ENCODE measurements around the gene ROR1. TPM values are rescaled to one million over a fixed set of nuclear protein-coding genes. Genes with fewer than 3 reads are reported as not detected.

Gene ROR1
- polyA plus RNA-seq, 6 donors from 2014 or later: 0.36 to 6.2 (median 1.3) TPM

GRCh38 chr1:63971557-63971956 is 197.7 kb downstream of the ROR1 start:
- H3K36me3 Mint-ChIP-seq: no peaks in the 10 kb centered on the region
- no peak for DNase-seq
- no peak overlapping the region for H3K4me3 Mint-ChIP-seq
- H3K27me3 Mint-ChIP-seq: no peaks in the 10 kb centered on the region
- no peak overlapping the region for H3K27ac Mint-ChIP-seq
- no peak for ATAC-seq (ENCODE audit: low read depth in 2 of 2)
- peaks cover 0 to 1% (median 0%) of the 10 kb centered on the region in 7 donors for H3K9me3 Mint-ChIP-seq
- no peaks in the 10 kb centered on the region for H3K4me1 Mint-ChIP-seq

DNA sequence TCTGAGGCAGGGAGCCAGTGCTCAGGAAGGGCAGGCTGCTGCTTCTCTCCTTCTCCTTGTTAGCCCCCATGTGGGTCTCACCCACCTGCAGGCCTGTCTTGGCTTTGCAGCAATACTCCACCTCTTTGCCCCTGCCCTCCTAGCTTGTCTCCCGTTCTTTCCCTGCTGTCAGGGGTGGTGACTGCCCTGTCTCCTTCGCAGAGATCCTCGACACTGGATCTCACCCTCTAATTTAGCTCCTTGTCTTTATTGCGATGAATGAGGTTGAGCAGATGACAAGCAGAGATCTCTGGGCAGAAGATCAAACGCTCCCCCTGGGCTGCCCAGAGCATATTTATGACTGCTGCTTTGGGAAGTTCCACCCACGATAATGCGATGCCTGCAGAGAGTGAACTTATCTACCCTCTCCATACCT is 199.2 kb downstream of the ROR1 start:
- Mint-ChIP-seq H3K36me3 (no peaks in the 10 kb centered on the region), H3K4me1 (peaks cover 0 to 3% (median 0%) of the 10 kb centered on the region in 3 donors), H3K27me3 (no peaks in the 10 kb centered on the region), H3K9me3 (peaks cover 0 to 4% (median 0%) of the 10 kb centered on the region in 7 donors), H3K27ac (no peak overlapping the region), H3K4me3 (no peak overlapping the region)
- no peak for DNase-seq
- no peak for ATAC-seq (ENCODE audit: low read depth in 2 of 2)

GRCh38 chr1:63974966-63975365 is 201.1 kb downstream of the ROR1 start:
- ATAC-seq (ENCODE audit: low read depth in 2 of 2): no peak
- no peaks in the 10 kb centered on the region for H3K36me3 Mint-ChIP-seq
- H3K4me1 Mint-ChIP-seq: peaks cover 0 to 3% (median 0%) of the 10 kb centered on the region in 3 donors
- no peak overlapping the region for H3K27ac Mint-ChIP-seq
- no peak for DNase-seq
- H3K27me3 Mint-ChIP-seq: no peaks in the 10 kb centered on the region
- no peak overlapping the region for H3K4me3 Mint-ChIP-seq
- peaks cover 0 to 4% (median 0%) of the 10 kb centered on the region in 7 donors for H3K9me3 Mint-ChIP-seq

GRCh38 chr1:63975481-63975880 is 201.7 kb downstream of the ROR1 start:
- Mint-ChIP-seq H3K4me3 (no peak overlapping the region), H3K4me1 (peaks cover 0 to 3% (median 0%) of the 10 kb centered on the region in 3 donors), H3K9me3 (peaks cover 0 to 4% (median 0%) of the 10 kb centered on the region in 7 donors), H3K36me3 (no peaks in the 10 kb centered on the region), H3K27ac (no peak overlapping the region), H3K27me3 (no peaks in the 10 kb centered on the region)
- ATAC-seq (ENCODE audit: low read depth in 2 of 2) (no peak), DNase-seq (no peak)

DNA sequence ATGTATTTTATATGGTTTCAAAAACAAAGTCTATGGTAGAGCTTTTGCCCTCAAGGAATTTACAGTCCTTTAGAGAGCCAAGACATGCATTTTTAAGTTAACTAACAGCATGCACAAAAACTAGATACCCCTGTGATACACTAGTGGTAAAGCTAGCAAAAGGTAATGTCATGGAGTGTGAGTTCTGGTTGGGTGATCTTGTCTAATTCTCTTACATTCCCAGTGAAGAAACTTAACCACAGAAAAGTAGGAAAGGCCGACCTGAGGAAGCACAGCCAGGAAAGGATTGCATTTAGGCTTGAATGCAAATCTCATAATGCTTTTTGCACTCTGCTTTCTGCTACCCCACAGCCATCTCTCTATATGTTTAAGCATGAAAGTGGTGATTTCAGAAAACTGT is 202.2 kb downstream of the ROR1 start:
- no peak overlapping the region for H3K27ac Mint-ChIP-seq

DNA sequence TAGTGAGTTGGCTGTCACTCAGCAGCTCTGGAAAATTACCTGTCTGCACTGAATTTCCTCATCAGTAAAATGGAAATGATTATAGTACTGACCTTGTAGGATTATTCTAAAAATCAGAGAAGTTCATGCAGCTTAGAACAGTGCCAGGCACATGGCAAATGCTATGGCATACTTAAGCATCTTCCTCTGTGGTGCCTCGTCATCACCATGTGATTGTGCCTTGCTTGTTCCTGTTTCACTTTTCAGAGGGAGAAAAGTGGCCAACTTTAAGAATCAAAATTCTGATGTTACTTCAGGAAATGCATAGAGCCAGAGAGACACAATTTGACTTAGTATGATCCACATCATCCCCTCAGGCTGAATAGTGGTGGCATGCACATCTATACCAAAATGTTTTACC is 203.6 kb downstream of the ROR1 start:
- Mint-ChIP-seq H3K27ac (peak overlapping the region in 1 of 6 donors; percentile 39), H3K9me3 (peaks cover 0 to 4% (median 0%) of the 10 kb centered on the region in 7 donors), H3K4me1 (peaks cover 0 to 3% (median 0%) of the 10 kb centered on the region in 3 donors), H3K27me3 (no peaks in the 10 kb centered on the region), H3K36me3 (no peaks in the 10 kb centered on the region), H3K4me3 (no peak overlapping the region)
- DNase-seq (no peak), ATAC-seq (ENCODE audit: low read depth in 2 of 2) (no peak)

More for the DNA sequence above, 202.2 kb downstream of the ROR1 start:
- DNase-seq (no peak), ATAC-seq (ENCODE audit: low read depth in 2 of 2) (no peak)
- Mint-ChIP-seq H3K36me3 (no peaks in the 10 kb centered on the region), H3K4me3 (no peak overlapping the region), H3K27me3 (no peaks in the 10 kb centered on the region), H3K9me3 (peaks cover 0 to 4% (median 0%) of the 10 kb centered on the region in 7 donors), H3K4me1 (peaks cover 0 to 3% (median 0%) of the 10 kb centered on the region in 3 donors)

- no peak for ATAC-seq (ENCODE audit: low read depth in 2 of 2)
Measured at GRCh38 chr1:63980740-63981407, 207.1 kb downstream of the ROR1 start.

DNA sequence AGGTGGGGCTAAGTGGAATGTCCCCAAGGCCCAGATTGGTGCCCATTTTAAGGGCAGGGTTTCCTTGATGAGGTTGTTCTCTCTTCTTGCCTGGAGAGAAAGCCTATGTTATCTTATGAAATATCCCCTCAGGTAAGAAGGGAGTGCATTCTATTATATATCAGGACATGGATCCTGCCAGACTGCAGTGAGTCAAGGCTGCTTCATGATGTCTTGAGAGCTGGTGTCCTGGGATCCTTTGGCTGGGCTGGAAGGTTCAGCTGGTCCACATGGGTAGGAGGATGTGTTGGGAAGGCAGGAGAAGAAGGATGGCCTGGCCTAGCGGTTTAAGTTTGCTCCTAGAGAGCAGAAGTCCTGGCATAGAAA is 207.6 kb downstream of the ROR1 start:
- H3K27ac Mint-ChIP-seq: no peak overlapping the region
- peaks cover 0 to 3% (median 0%) of the 10 kb centered on the region in 3 donors for H3K4me1 Mint-ChIP-seq
- DNase-seq: no peak
- peaks cover 0 to 4% (median 0%) of the 10 kb centered on the region in 7 donors for H3K9me3 Mint-ChIP-seq
- H3K36me3 Mint-ChIP-seq: no peaks in the 10 kb centered on the region
- no peak for ATAC-seq (ENCODE audit: low read depth in 2 of 2)
- no peak overlapping the region for H3K4me3 Mint-ChIP-seq
- no peaks in the 10 kb centered on the region for H3K27me3 Mint-ChIP-seq

More at GRCh38 chr1:63980740-63981407, 207.1 kb downstream of the ROR1 start:
- Mint-ChIP-seq H3K27me3 (no peaks in the 10 kb centered on the region), H3K27ac (no peak overlapping the region), H3K9me3 (peaks cover 0 to 4% (median 0%) of the 10 kb centered on the region in 7 donors), H3K36me3 (no peaks in the 10 kb centered on the region), H3K4me3 (no peak overlapping the region), H3K4me1 (peaks cover 0 to 3% (median 0%) of the 10 kb centered on the region in 3 donors)
- DNase-seq: no peak

GRCh38 chr1:63982201-63982600 is 208.4 kb downstream of the ROR1 start:
- H3K4me1 Mint-ChIP-seq: peaks cover 0 to 3% (median 0%) of the 10 kb centered on the region in 3 donors
- no peaks in the 10 kb centered on the region for H3K9me3 Mint-ChIP-seq
- ATAC-seq (ENCODE audit: low read depth in 2 of 2) (no peak), DNase-seq (no peak)
- no peaks in the 10 kb centered on the region for H3K27me3 Mint-ChIP-seq
- no peak overlapping the region for H3K4me3 Mint-ChIP-seq
- H3K27ac Mint-ChIP-seq: no peak overlapping the region
- H3K36me3 Mint-ChIP-seq: no peaks in the 10 kb centered on the region

GRCh38 chr1:63983391-63984256 is 209.8 kb downstream of the ROR1 start:
- Mint-ChIP-seq H3K27me3 (no peaks in the 10 kb centered on the region), H3K36me3 (peaks cover 0 to 3% of the 10 kb centered on the region in 2 donors), H3K4me3 (no peak overlapping the region), H3K27ac (peak overlapping the region in 1 of 6 donors; percentile 11), H3K4me1 (no peaks in the 10 kb centered on the region), H3K9me3 (no peaks in the 10 kb centered on the region)
- no peak for ATAC-seq (ENCODE audit: low read depth in 2 of 2)
- DNase-seq: no peak

GRCh38 chr1:63984257-63984929 is 210.6 kb downstream of the ROR1 start:
- no peaks in the 10 kb centered on the region for H3K9me3 Mint-ChIP-seq
- H3K4me3 Mint-ChIP-seq: no peak overlapping the region
- H3K4me1 Mint-ChIP-seq: no peaks in the 10 kb centered on the region
- H3K27me3 Mint-ChIP-seq: no peaks in the 10 kb centered on the region
- DNase-seq: no peak
- ATAC-seq (ENCODE audit: low read depth in 2 of 2): no peak
- H3K27ac Mint-ChIP-seq: no peak overlapping the region
- H3K36me3 Mint-ChIP-seq: peaks cover 0 to 4% of the 10 kb centered on the region in 2 donors

GRCh38 chr1:63984930-63985290 is 211.1 kb downstream of the ROR1 start:
- Mint-ChIP-seq H3K4me1 (no peaks in the 10 kb centered on the region), H3K27me3 (no peaks in the 10 kb centered on the region), H3K27ac (no peak overlapping the region), H3K9me3 (no peaks in the 10 kb centered on the region), H3K36me3 (peaks cover 0 to 4% of the 10 kb centered on the region in 2 donors), H3K4me3 (no peak overlapping the region)
- ATAC-seq (ENCODE audit: low read depth in 2 of 2): no peak
- DNase-seq: no peak

DNA sequence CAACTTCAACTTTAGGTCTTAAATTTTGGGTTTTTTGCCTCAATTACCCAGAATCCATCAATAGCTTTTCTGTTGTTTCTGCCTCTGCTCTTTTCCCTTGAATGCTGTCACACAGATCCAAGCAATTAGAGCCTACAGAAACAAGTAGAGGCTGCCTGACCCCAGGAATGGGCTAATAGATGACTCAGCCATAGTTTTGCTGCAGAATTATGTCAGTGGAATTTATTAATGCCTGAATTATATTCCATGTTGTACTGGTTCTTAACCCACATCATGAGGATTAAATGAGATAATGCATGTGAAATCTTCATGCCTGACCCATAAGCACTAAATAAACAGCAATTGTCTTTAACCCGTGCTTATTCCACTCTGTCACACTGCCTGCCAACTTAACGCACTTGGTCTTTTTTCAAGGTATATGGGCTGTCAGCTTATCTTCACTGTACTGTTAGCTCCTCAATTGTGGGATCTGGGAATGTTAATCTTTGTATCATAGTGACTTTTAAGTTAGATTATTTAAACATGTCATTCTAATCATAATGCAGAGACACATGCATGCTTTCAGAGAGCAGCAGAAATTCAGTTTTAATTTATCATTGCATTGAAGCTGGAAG is 213.3 kb downstream of the ROR1 start:
- Mint-ChIP-seq H3K9me3 (no peaks in the 10 kb centered on the region), H3K27me3 (no peaks in the 10 kb centered on the region), H3K4me3 (no peak overlapping the region), H3K27ac (no peak overlapping the region), H3K4me1 (no peaks in the 10 kb centered on the region), H3K36me3 (peaks cover 0 to 4% of the 10 kb centered on the region in 2 donors)
- DNase-seq (no peak), ATAC-seq (ENCODE audit: low read depth in 2 of 2) (no peak)
